Measurements from ENCODE around the gene IL1R1.

DNA sequence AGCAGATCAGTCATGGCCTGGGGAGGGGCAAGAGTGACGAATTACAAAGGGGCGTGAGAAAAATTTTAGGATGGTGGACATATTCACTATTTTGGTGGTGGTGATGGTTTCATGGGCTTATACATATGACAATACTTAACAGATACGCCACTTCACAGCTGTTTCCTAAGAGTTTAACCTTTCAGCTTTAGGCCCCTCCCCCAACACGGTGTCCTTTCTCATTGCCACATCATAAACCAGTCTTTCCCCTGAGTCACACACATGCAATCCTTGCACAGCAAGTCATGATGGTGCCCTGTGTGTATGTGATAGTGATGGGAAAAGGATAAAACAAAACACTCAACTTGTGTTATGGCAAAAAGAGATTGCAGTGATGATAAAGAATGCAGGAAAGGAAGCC, 47.6 kb upstream of the IL1R1 start:
- TF ChIP-seq POLR2A (IDR thresholded peaks at IDR 0.05; ENCODE audit: low read depth, low read length) (no peak), POLR2AphosphoS5 (IDR thresholded peaks at IDR 0.05; ENCODE audit: low read depth, low read length) (no peak), TAF1 (IDR thresholded peaks at IDR 0.05; ENCODE audit: low read depth, low read length) (no peak), SPI1 (IDR thresholded peaks at IDR 0.05; ENCODE audit: low read depth, low read length) (no peak), PAX5 (IDR thresholded peaks at IDR 0.05; ENCODE audit: insufficient read depth, low read length, severe bottlenecking) (no peak)

Data from GM12891 (cell line).